RWPE2 (cell line): Measurements from ENCODE around the gene CSGALNACT2.
"Not testable (repeated sequence)": the region's sequence is repeated elsewhere in the genome, so short reads cannot be mapped to it uniquely, and the experiment has no call there.

Experiments
- ATAC-seq: fragments of 200-7000 bp; cut with Tn5 transposase; 3 replicates; pipeline ENCODE4 v1.9.1; 2021; ENCODE audit warnings: low read depth
- DNase-seq: peaks from one replicate; pipeline ENCODE4 v3.0.0-alpha.2; 2020; ENCODE audit warnings: low spot score
- H3K27ac ChIP-seq: fragments of 450-650 bp; 2 replicates; pipeline ENCODE4 v1.5.1; 2017; ENCODE audit warnings: mild to moderate bottlenecking; ENCODE audit not compliant: poor library complexity, severe bottlenecking
- H3K27me3 ChIP-seq: fragments of 250-450 bp; sonication (Bioruptor Pico); 2 replicates; pipeline ENCODE4 v1.5.1; 2021; ENCODE audit warnings: mild to moderate bottlenecking, moderate library complexity; ENCODE audit not compliant: insufficient read depth, poor library complexity, severe bottlenecking
- H3K36me3 ChIP-seq: fragments of 250-450 bp; sonication (Bioruptor Pico); 2 replicates; pipeline ENCODE4 v1.5.1; 2020; ENCODE audit warnings: low read depth, mild to moderate bottlenecking, moderate library complexity
- H3K4me1 ChIP-seq: fragments of 250-450 bp; sonication (Bioruptor Pico); 2 replicates; pipeline ENCODE4 v1.5.1; 2021; ENCODE audit warnings: mild to moderate bottlenecking, moderate library complexity; ENCODE audit not compliant: insufficient read depth, poor library complexity, severe bottlenecking
- H3K4me3 ChIP-seq: fragments of 250-450 bp; sonication (Bioruptor Pico); 2 replicates; pipeline ENCODE4 v1.5.1; 2021; ENCODE audit warnings: mild to moderate bottlenecking, moderate library complexity; ENCODE audit not compliant: severe bottlenecking
- H3K9me3 ChIP-seq: fragments of 250-450 bp; sonication (Bioruptor Pico); 2 replicates; pipeline ENCODE4 v1.5.1; 2021; ENCODE audit warnings: mild to moderate bottlenecking, moderate library complexity; ENCODE audit not compliant: severe bottlenecking
- TF ChIP-seq, protein P1 (sequence below): fragments of 450-650 bp; IDR thresholded peaks from one replicate; pipeline ENCODE4 v1.5.1; 2017; ENCODE audit warnings: mild to moderate bottlenecking, moderate library complexity; ENCODE audit not compliant: poor library complexity, severe bottlenecking

Gene CSGALNACT2

DNA sequence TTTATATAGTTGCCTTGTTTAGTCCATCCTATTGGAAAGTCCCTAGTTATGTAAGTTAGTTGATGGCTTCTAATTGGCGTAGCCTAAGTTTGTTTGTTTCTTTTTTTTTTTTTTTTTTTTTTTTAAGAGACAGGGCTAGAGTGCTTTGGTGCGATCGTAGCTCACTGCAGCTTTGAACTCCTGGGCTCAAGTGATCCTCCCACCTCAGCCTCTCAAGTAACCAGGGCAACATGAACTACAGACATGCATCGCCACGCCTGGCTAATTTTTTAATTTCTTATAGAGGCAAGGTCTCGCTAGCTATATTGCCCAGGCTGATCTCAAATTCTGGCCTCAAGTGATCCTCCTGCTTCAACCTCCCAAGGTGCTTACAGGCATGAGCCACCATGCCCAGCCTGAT is 7.1 kb downstream of the CSGALNACT2 start:
- Histone ChIP-seq H3K4me3 (no peak overlapping the region), H3K27me3 (no peaks in the 10 kb centered on the region), H3K4me1 (peaks cover 5% of the 10 kb centered on the region), H3K27ac (no peak overlapping the region), H3K9me3 (peaks cover 4% of the 10 kb centered on the region), H3K36me3 (no peaks in the 10 kb centered on the region)
- DNase-seq (no peak), ATAC-seq (no peak)
- TF ChIP-seq, protein P1, sequence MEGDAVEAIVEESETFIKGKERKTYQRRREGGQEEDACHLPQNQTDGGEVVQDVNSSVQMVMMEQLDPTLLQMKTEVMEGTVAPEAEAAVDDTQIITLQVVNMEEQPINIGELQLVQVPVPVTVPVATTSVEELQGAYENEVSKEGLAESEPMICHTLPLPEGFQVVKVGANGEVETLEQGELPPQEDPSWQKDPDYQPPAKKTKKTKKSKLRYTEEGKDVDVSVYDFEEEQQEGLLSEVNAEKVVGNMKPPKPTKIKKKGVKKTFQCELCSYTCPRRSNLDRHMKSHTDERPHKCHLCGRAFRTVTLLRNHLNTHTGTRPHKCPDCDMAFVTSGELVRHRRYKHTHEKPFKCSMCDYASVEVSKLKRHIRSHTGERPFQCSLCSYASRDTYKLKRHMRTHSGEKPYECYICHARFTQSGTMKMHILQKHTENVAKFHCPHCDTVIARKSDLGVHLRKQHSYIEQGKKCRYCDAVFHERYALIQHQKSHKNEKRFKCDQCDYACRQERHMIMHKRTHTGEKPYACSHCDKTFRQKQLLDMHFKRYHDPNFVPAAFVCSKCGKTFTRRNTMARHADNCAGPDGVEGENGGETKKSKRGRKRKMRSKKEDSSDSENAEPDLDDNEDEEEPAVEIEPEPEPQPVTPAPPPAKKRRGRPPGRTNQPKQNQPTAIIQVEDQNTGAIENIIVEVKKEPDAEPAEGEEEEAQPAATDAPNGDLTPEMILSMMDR = no peak

DNA sequence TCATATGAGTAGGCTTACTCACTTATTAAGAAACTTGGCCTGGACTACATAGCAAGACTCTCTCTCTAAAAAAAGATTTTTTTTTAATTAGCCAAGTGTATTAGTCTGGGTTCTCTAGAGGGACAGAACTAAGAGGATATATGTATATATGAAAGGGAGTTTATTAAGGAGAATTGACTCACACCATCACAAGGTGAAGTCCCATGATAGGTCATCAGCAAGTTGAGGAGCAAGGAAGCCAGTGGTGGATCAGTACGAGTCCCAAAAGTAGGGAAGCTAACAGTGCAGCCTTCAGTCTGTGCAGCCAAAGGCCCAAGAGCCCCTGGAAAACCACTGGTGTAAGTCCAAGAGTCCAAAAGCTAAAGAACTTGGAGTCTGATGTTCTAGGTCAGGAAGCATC is 7.7 kb downstream of the CSGALNACT2 start:
- not testable (repeated sequence) for H3K27ac ChIP-seq, H3K27me3 ChIP-seq, H3K9me3 ChIP-seq, H3K4me1 ChIP-seq, DNase-seq, H3K36me3 ChIP-seq, H3K4me3 ChIP-seq, ATAC-seq

- Histone ChIP-seq H3K4me1 (no peaks in the 10 kb centered on the region), H3K36me3 (no peaks in the 10 kb centered on the region), H3K4me3 (no peak overlapping the region), H3K27me3 (no peaks in the 10 kb centered on the region), H3K27ac (no peak overlapping the region), H3K9me3 (peaks cover 4% of the 10 kb centered on the region)
- ATAC-seq = no peak
- TF ChIP-seq, protein P1 = no peak
- no peak for DNase-seq
These were observed 13.1 kb downstream of the CSGALNACT2 start for GRCh38 chr10:43151371-43151770.

GRCh38 chr10:43153901-43154300 is 15.7 kb downstream of the CSGALNACT2 start:
- TF ChIP-seq, protein P1 = no peak
- H3K4me1 ChIP-seq = no peaks in the 10 kb centered on the region
- no peaks in the 10 kb centered on the region for H3K36me3 ChIP-seq
- H3K9me3 ChIP-seq = peaks cover 1% of the 10 kb centered on the region
- no peak for ATAC-seq
- H3K27ac ChIP-seq = no peak overlapping the region
- no peak for DNase-seq
- H3K4me3 ChIP-seq = no peak overlapping the region
- H3K27me3 ChIP-seq = no peaks in the 10 kb centered on the region

GRCh38 chr10:43155221-43155620 is 17.0 kb downstream of the CSGALNACT2 start:
- no peaks in the 10 kb centered on the region for H3K27me3 ChIP-seq
- no peaks in the 10 kb centered on the region; the same call in 1 of the 2 replicates for H3K36me3 ChIP-seq
- TF ChIP-seq, protein P1 = no peak
- DNase-seq (no peak), ATAC-seq (no peak)
- H3K4me3 ChIP-seq = no peak overlapping the region
- no peaks in the 10 kb centered on the region for H3K9me3 ChIP-seq
- H3K27ac ChIP-seq = no peak overlapping the region
- peaks cover 3% of the 10 kb centered on the region for H3K4me1 ChIP-seq
